Astrocyte (in vitro differentiated cells and primary cell): ENCODE results near the gene AVEN. TPM values are rescaled to one million over a fixed set of nuclear protein-coding genes. Genes with fewer than 3 reads are reported as not detected.

Experiments
- DNase-seq: peaks from one replicate; pipeline ENCODE4 v3.0.0-alpha.2; 2010; ENCODE audit warnings: low read depth
- FAIRE-seq: peaks from 2 replicates; lab custom pipeline; 2011; peaks lifted over from hg19 to GRCh38; lab: Jason Lieb, UNC
- H2AFZ ChIP-seq: 2 replicates; pipeline ENCODE4 v1.6.0; 2012; ENCODE audit warnings: low read depth, low read length, inconsistent platforms
- H3K27ac ChIP-seq: 2 replicates; pipeline ENCODE4 v1.5.1; 2011; ENCODE audit warnings: low read depth, low read length, inconsistent platforms
- H3K27me3 ChIP-seq: 2 replicates; pipeline ENCODE4 v1.6.0; 2011; ENCODE audit warnings: low read length, inconsistent platforms; ENCODE audit not compliant: insufficient read depth
- H3K36me3 ChIP-seq: 2 replicates; pipeline ENCODE4 v1.5.1; 2011; ENCODE audit warnings: low read length, inconsistent platforms; ENCODE audit not compliant: insufficient read depth
- H3K4me1 ChIP-seq: 2 replicates; pipeline ENCODE4 v1.5.1; 2011; ENCODE audit warnings: low read length, inconsistent platforms; ENCODE audit not compliant: insufficient read depth
- H3K4me2 ChIP-seq: 2 replicates; pipeline ENCODE4 v1.6.0; 2012; ENCODE audit warnings: low read length, inconsistent platforms
- H3K4me3 ChIP-seq: 2 replicates; pipeline ENCODE4 v1.5.1; 2011; ENCODE audit warnings: low read depth, mild to moderate bottlenecking, low read length, inconsistent platforms; ENCODE audit not compliant: insufficient read depth
- H3K79me2 ChIP-seq: 2 replicates; pipeline ENCODE4 v1.6.0; 2012; ENCODE audit warnings: mild to moderate bottlenecking, low read length, inconsistent platforms; ENCODE audit not compliant: insufficient read depth
- H3K9ac ChIP-seq: 2 replicates; pipeline ENCODE4 v1.6.0; 2012; ENCODE audit warnings: mild to moderate bottlenecking, low read length, inconsistent platforms
- H3K9me3 ChIP-seq: 2 replicates; pipeline ENCODE4 v1.5.1; 2012; ENCODE audit warnings: low read depth, mild to moderate bottlenecking, low read length, inconsistent platforms; ENCODE audit not compliant: insufficient read depth
- H4K20me1 ChIP-seq: 2 replicates; pipeline ENCODE4 v1.6.0; 2012; ENCODE audit warnings: low read length, inconsistent platforms; ENCODE audit not compliant: insufficient read depth
- H3K27ac Mint-ChIP-seq: one replicate; pipeline ENCODE4 v1.8.0; 2021; ENCODE audit warnings: mild to moderate bottlenecking, mixed read lengths; ENCODE audit not compliant: unreplicated experiment
- H3K27me3 Mint-ChIP-seq: one replicate; pipeline ENCODE4 v1.8.0; 2021; ENCODE audit warnings: low read depth, mixed read lengths; ENCODE audit not compliant: unreplicated experiment
- H3K36me3 Mint-ChIP-seq: one replicate; pipeline ENCODE4 v1.8.0; 2021; ENCODE audit warnings: low read depth, mixed read lengths; ENCODE audit not compliant: unreplicated experiment
- H3K4me1 Mint-ChIP-seq: one replicate; pipeline ENCODE4 v1.8.0; 2021; ENCODE audit warnings: low read depth, mixed read lengths; ENCODE audit not compliant: unreplicated experiment
- H3K4me3 Mint-ChIP-seq: one replicate; pipeline ENCODE4 v1.8.0; 2021; ENCODE audit warnings: mild to moderate bottlenecking, moderate library complexity, mixed read lengths; ENCODE audit not compliant: unreplicated experiment
- H3K9me3 Mint-ChIP-seq: one replicate; pipeline ENCODE4 v1.8.0; 2021; ENCODE audit warnings: mild to moderate bottlenecking, mixed read lengths; ENCODE audit not compliant: unreplicated experiment
- CTCF ChIP-seq: IDR thresholded peaks from 2 replicates; pipeline ENCODE4 v1.5.1; 2011; ENCODE audit warnings: low read depth, mild to moderate bottlenecking, inconsistent platforms, low read length, moderate library complexity; ENCODE audit not compliant: insufficient read depth
- EZH2 ChIP-seq: IDR thresholded peaks from 2 replicates; pipeline ENCODE4 v1.6.1; 2012; ENCODE audit warnings: mild to moderate bottlenecking, low read length, inconsistent platforms; ENCODE audit not compliant: insufficient read depth
- total RNA-seq: library from RNA; stranded (reverse); gene quantifications from 2 replicates; pipeline ENCODE4 v1.2.1, GENCODE V29; 2021

Gene AVEN
- total RNA-seq, 1 donor from 2014 or later = 34.1 TPM

- Histone ChIP-seq H3K27me3 (no peaks in the 10 kb centered on the region), H3K79me2 (no peaks in the 10 kb centered on the region), H3K4me2 (peak overlapping the region; percentile 81), H3K4me1 (peaks cover 27% of the 10 kb centered on the region), H3K4me3 (peak overlapping the region; percentile 22), H4K20me1 (no peaks in the 10 kb centered on the region), H2AFZ (peak overlapping the region; percentile 43), H3K9ac (peak overlapping the region; percentile 83), H3K27ac (peak overlapping the region; percentile 98), H3K9me3 (no peaks in the 10 kb centered on the region), H3K36me3 (no peaks in the 10 kb centered on the region)
- Mint-ChIP-seq H3K36me3 (peaks cover 10% of the 10 kb centered on the region), H3K27me3 (no peaks in the 10 kb centered on the region), H3K9me3 (peaks cover 30% of the 10 kb centered on the region), H3K4me1 (peaks cover 48% of the 10 kb centered on the region), H3K4me3 (peak overlapping the region; percentile 42), H3K27ac (peak overlapping the region; percentile 83)
- DNase-seq (peak; percentile 85), FAIRE-seq (no peak)
- TF ChIP-seq CTCF = no peak
- TF ChIP-seq EZH2 = no peak
Measured at GRCh38 chr15:34047893-34048775, 9.1 kb upstream of the AVEN start.

- H3K9me3 Mint-ChIP-seq = peaks cover 20% of the 10 kb centered on the region
- H3K27ac ChIP-seq = no peak overlapping the region
- no peak overlapping the region for H3K4me3 Mint-ChIP-seq
- DNase-seq (no peak), FAIRE-seq (no peak)
- no peak overlapping the region for H3K4me3 ChIP-seq
- no peaks in the 10 kb centered on the region for H3K9me3 ChIP-seq
- H2AFZ ChIP-seq = no peak overlapping the region
- H3K9ac ChIP-seq = no peak overlapping the region
- no peaks in the 10 kb centered on the region for H3K27me3 Mint-ChIP-seq
- no peaks in the 10 kb centered on the region for H3K27me3 ChIP-seq
- H3K27ac Mint-ChIP-seq = peak overlapping the region; percentile 83
- no peaks in the 10 kb centered on the region for H3K79me2 ChIP-seq
- peaks cover 49% of the 10 kb centered on the region for H3K4me1 Mint-ChIP-seq
- H3K36me3 Mint-ChIP-seq = peaks cover 7% of the 10 kb centered on the region
- H3K4me1 ChIP-seq = peaks cover 27% of the 10 kb centered on the region
- H3K36me3 ChIP-seq = no peaks in the 10 kb centered on the region
- H3K4me2 ChIP-seq = no peak overlapping the region
- TF ChIP-seq EZH2 (no peak), CTCF (no peak)
- no peaks in the 10 kb centered on the region for H4K20me1 ChIP-seq
Measured at GRCh38 chr15:34046471-34047145, 7.6 kb upstream of the AVEN start.
